Breast epithelium (tissue), 3 donors: ENCODE measurements around the gene UBE2K.

Source experiments
- POLR2AphosphoS5 ChIP-seq, 3 donors: sonication (generic); formaldehyde crosslinking; IDR thresholded peaks; one replicate each; pipeline ENCODE4 v1.6.1; 2017; ENCODE audit warnings: antibody characterized with exemption in 3 of 3
- TF ChIP-seq, protein P1 (sequence below), 3 donors: fragments of 450-650 bp; IDR thresholded peaks; one replicate each; pipeline ENCODE4 v1.5.1; 2016 to 2017; ENCODE audit warnings: antibody characterized with exemption in 3 of 3, mild to moderate bottlenecking in 3 of 3, moderate library complexity in 3 of 3

DNA sequence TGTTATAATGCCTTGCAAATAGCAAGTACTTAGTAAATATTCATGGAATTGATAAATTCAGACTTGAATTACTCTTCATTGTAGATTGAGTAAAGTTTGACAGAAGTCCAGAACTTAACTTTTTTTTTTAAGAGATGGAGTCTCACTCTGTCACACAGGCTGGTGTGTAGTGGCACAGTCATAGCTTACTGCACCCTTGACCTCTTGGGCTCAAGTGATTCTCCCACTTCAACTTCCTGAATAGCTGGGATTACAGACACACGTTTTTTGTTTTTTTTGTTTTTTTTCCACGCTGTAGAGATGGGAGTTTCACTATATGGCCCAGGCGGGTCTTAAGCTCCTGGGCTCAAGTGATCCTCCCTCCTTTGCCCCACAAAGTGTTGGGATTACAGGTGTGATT, 32.1 kb downstream of the UBE2K start:
- TF ChIP-seq POLR2AphosphoS5 (IDR thresholded peaks at IDR 0.05), result no peak
- TF ChIP-seq, protein P1, sequence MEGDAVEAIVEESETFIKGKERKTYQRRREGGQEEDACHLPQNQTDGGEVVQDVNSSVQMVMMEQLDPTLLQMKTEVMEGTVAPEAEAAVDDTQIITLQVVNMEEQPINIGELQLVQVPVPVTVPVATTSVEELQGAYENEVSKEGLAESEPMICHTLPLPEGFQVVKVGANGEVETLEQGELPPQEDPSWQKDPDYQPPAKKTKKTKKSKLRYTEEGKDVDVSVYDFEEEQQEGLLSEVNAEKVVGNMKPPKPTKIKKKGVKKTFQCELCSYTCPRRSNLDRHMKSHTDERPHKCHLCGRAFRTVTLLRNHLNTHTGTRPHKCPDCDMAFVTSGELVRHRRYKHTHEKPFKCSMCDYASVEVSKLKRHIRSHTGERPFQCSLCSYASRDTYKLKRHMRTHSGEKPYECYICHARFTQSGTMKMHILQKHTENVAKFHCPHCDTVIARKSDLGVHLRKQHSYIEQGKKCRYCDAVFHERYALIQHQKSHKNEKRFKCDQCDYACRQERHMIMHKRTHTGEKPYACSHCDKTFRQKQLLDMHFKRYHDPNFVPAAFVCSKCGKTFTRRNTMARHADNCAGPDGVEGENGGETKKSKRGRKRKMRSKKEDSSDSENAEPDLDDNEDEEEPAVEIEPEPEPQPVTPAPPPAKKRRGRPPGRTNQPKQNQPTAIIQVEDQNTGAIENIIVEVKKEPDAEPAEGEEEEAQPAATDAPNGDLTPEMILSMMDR (IDR thresholded peaks at IDR 0.05), result no peak
